ENCODE measurements around the gene GRM4. TPM values are rescaled to one million over a fixed set of nuclear protein-coding genes. Genes with fewer than 3 reads are reported as not detected.

The GRM4 gene
- total RNA-seq, 1 donor from 2014 or later = not detected

DNA sequence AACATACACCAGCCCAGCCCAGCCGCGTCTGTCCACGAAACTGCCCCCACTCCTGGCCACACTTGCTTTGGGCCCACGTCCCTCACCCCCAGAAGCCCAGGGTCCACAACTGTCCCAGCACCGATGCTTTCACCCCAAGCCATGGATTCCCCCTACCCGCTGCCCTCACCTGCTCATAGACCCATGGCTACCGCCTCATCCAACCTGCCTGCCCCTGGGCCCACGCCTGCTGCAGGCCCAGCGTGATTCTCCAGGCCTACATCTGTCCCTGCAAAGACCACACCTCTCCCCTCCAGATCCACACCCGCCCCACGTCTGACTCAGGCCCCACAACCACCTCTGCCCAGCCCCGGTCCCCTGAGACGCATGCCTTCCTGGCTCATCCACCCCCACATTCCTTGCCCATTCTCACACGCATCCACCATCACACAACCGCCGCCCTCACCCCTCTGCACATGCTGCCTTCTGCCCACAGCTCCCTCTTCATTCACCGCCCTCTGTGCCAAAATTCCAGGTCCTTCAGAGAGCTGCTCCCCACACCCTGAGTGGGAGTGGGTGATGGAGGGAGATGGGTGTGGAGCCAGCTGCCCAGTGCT lies 86.7 kb downstream of the GRM4 start:
- H3K9me3 ChIP-seq (replicated peaks) = no peaks in the 10 kb centered on the region
- intact Hi-C loops (cut with micrococcal nuclease) = no loop called here
- peaks cover 99% of the 10 kb centered on the region for H3K27me3 ChIP-seq (ENCODE audit: low read depth)
- no peak overlapping the region for H3K4me3 ChIP-seq
- no peak for DNase-seq
- H3K27ac ChIP-seq (replicated peaks) = no peak overlapping the region
- peaks cover 9% of the 10 kb centered on the region for H3K4me1 ChIP-seq
- H3K36me3 ChIP-seq = no peaks in the 10 kb centered on the region
- TF ChIP-seq, protein P1, sequence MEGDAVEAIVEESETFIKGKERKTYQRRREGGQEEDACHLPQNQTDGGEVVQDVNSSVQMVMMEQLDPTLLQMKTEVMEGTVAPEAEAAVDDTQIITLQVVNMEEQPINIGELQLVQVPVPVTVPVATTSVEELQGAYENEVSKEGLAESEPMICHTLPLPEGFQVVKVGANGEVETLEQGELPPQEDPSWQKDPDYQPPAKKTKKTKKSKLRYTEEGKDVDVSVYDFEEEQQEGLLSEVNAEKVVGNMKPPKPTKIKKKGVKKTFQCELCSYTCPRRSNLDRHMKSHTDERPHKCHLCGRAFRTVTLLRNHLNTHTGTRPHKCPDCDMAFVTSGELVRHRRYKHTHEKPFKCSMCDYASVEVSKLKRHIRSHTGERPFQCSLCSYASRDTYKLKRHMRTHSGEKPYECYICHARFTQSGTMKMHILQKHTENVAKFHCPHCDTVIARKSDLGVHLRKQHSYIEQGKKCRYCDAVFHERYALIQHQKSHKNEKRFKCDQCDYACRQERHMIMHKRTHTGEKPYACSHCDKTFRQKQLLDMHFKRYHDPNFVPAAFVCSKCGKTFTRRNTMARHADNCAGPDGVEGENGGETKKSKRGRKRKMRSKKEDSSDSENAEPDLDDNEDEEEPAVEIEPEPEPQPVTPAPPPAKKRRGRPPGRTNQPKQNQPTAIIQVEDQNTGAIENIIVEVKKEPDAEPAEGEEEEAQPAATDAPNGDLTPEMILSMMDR (IDR thresholded peaks at IDR 0.05; ENCODE audit: borderline replicate concordance) = no peak

GRCh38 chr6:34057790-34058189 lies 88.1 kb downstream of the GRM4 start:
- intact Hi-C loops (cut with micrococcal nuclease) = no loop called here
- TF ChIP-seq, protein P1 (IDR thresholded peaks at IDR 0.05; ENCODE audit: borderline replicate concordance) = no peak
- H3K27me3 ChIP-seq (ENCODE audit: low read depth) = peaks cover 99% of the 10 kb centered on the region

GRCh38 chr6:34057191-34057590 lies 88.7 kb downstream of the GRM4 start:
- TF ChIP-seq, protein P1 (IDR thresholded peaks at IDR 0.05; ENCODE audit: borderline replicate concordance) = no peak
- H3K4me1 ChIP-seq = peaks cover 9% of the 10 kb centered on the region
- no peak for DNase-seq
- no peaks in the 10 kb centered on the region for H3K9me3 ChIP-seq (replicated peaks)
- H3K4me3 ChIP-seq = peak overlapping the region; percentile 45
- intact Hi-C loops (cut with micrococcal nuclease) = no loop called here
- H3K27ac ChIP-seq (replicated peaks) = peak overlapping the region; percentile 9
- no peaks in the 10 kb centered on the region for H3K36me3 ChIP-seq
- H3K27me3 ChIP-seq (ENCODE audit: low read depth) = peaks cover 99% of the 10 kb centered on the region

More at GRCh38 chr6:34057790-34058189, 88.1 kb downstream of the GRM4 start:
- no peak overlapping the region for H3K4me3 ChIP-seq
- no peaks in the 10 kb centered on the region for H3K9me3 ChIP-seq (replicated peaks)
- no peak overlapping the region for H3K27ac ChIP-seq (replicated peaks)
- H3K36me3 ChIP-seq = no peaks in the 10 kb centered on the region
- H3K4me1 ChIP-seq = peaks cover 9% of the 10 kb centered on the region
- no peak for DNase-seq

- peak; percentile 71 for DNase-seq
- H3K4me3 ChIP-seq = peak overlapping the region; percentile 45
- H3K27ac ChIP-seq (replicated peaks) = peak overlapping the region; percentile 9
- H3K9me3 ChIP-seq (replicated peaks) = no peaks in the 10 kb centered on the region
- intact Hi-C loops (cut with micrococcal nuclease) = no loop called here
- no peaks in the 10 kb centered on the region for H3K36me3 ChIP-seq
- H3K27me3 ChIP-seq (ENCODE audit: low read depth) = peaks cover 99% of the 10 kb centered on the region
- H3K4me1 ChIP-seq = peaks cover 9% of the 10 kb centered on the region
- TF ChIP-seq, protein P1 (IDR thresholded peaks at IDR 0.05; ENCODE audit: borderline replicate concordance) = no peak
These were observed 89.4 kb downstream of the GRM4 start for GRCh38 chr6:34056305-34057108.

GRCh38 chr6:34055223-34055933 lies 90.5 kb downstream of the GRM4 start:
- Histone ChIP-seq H3K27ac (replicated peaks) (no peak overlapping the region), H3K4me1 (peaks cover 9% of the 10 kb centered on the region), H3K4me3 (no peak overlapping the region), H3K36me3 (no peaks in the 10 kb centered on the region), H3K27me3 (ENCODE audit: low read depth) (peaks cover 99% of the 10 kb centered on the region), H3K9me3 (replicated peaks) (no peaks in the 10 kb centered on the region)
- intact Hi-C loops (cut with micrococcal nuclease) = no loop called here
- TF ChIP-seq, protein P1 (IDR thresholded peaks at IDR 0.05; ENCODE audit: borderline replicate concordance) = peak; percentile 79
- DNase-seq = peak; percentile 40
